ACC112 (cell line): ENCODE measurements around the gene EGFLAM.
A peak's percentile ranks its signal among the peaks of the same experiment; 100 is the strongest.

Source experiments
- H2AFZ ChIP-seq: fragments of 200-600 bp; sonication (generic); one replicate; pipeline ENCODE4 v1.6.0; 2017; ENCODE audit warnings: antibody characterized with exemption, low read length; ENCODE audit not compliant: unreplicated experiment
- H3K27ac ChIP-seq: fragments of 200-600 bp; sonication (generic); 2 replicates; pipeline ENCODE4 v1.5.1; 2014; ENCODE audit warnings: low read depth, mild to moderate bottlenecking, antibody characterized with exemption, low read length, moderate library complexity
- H3K27me3 ChIP-seq: fragments of 200-600 bp; sonication (generic); 2 replicates; pipeline ENCODE4 v1.6.1; 2014; ENCODE audit warnings: mild to moderate bottlenecking, antibody characterized with exemption, low read length, moderate library complexity, mixed read lengths; ENCODE audit not compliant: insufficient read depth
- H3K36me3 ChIP-seq: fragments of 200-600 bp; sonication (generic); 2 replicates; pipeline ENCODE4 v1.6.1; 2016; ENCODE audit warnings: mild to moderate bottlenecking, antibody characterized with exemption, low read length, moderate library complexity, mixed read lengths; ENCODE audit not compliant: insufficient read depth
- H3K4me1 ChIP-seq: fragments of 200-600 bp; sonication (generic); one replicate; pipeline ENCODE4 v1.6.1; 2016; ENCODE audit warnings: low read length, mixed read lengths; ENCODE audit not compliant: insufficient read depth, unreplicated experiment, control insufficient read depth
- H3K4me3 ChIP-seq: fragments of 200-600 bp; sonication (generic); 2 replicates; pipeline ENCODE4 v1.5.1; 2014; ENCODE audit warnings: mild to moderate bottlenecking, low read depth, low read length
- H3K79me2 ChIP-seq: fragments of 200-600 bp; sonication (generic); one replicate; pipeline ENCODE4 v1.6.0; 2016; ENCODE audit warnings: low read length; ENCODE audit not compliant: control insufficient read depth, unreplicated experiment, insufficient read depth

Gene EGFLAM

GRCh38 chr5:38468978-38469706, 210.8 kb downstream of the EGFLAM start:
- Histone ChIP-seq H3K79me2 (no peaks in the 10 kb centered on the region), H3K4me1 (peaks cover 52% of the 10 kb centered on the region), H3K27me3 (no peaks in the 10 kb centered on the region), H2AFZ (no peak overlapping the region), H3K27ac (peak overlapping the region; percentile 92; the same call in 1 of the 2 replicates), H3K36me3 (no peaks in the 10 kb centered on the region), H3K4me3 (no peak overlapping the region)

- Histone ChIP-seq H3K36me3 (no peaks in the 10 kb centered on the region), H3K4me1 (peaks cover 47% of the 10 kb centered on the region), H3K27me3 (no peaks in the 10 kb centered on the region), H3K4me3 (no peak overlapping the region), H2AFZ (no peak overlapping the region), H3K27ac (no peak overlapping the region), H3K79me2 (no peaks in the 10 kb centered on the region)
These were observed 211.4 kb downstream of the EGFLAM start for GRCh38 chr5:38469707-38470267.

- Histone ChIP-seq H3K4me1 (peaks cover 34% of the 10 kb centered on the region), H3K79me2 (no peaks in the 10 kb centered on the region), H3K27me3 (no peaks in the 10 kb centered on the region), H3K4me3 (no peak overlapping the region), H2AFZ (no peak overlapping the region), H3K27ac (no peak overlapping the region), H3K36me3 (no peaks in the 10 kb centered on the region)
These were observed 213.3 kb downstream of the EGFLAM start for GRCh38 chr5:38471709-38472108.

GRCh38 chr5:38472541-38472940, 214.2 kb downstream of the EGFLAM start:
- H3K36me3 ChIP-seq = no peaks in the 10 kb centered on the region
- no peaks in the 10 kb centered on the region for H3K27me3 ChIP-seq
- no peak overlapping the region for H3K27ac ChIP-seq
- peaks cover 25% of the 10 kb centered on the region for H3K4me1 ChIP-seq
- no peak overlapping the region for H2AFZ ChIP-seq
- H3K4me3 ChIP-seq = no peak overlapping the region
- no peaks in the 10 kb centered on the region for H3K79me2 ChIP-seq

GRCh38 chr5:38473008-38473407, 214.6 kb downstream of the EGFLAM start:
- Histone ChIP-seq H2AFZ (no peak overlapping the region), H3K4me1 (peaks cover 21% of the 10 kb centered on the region), H3K79me2 (no peaks in the 10 kb centered on the region), H3K36me3 (no peaks in the 10 kb centered on the region), H3K4me3 (no peak overlapping the region), H3K27ac (no peak overlapping the region), H3K27me3 (no peaks in the 10 kb centered on the region)

GRCh38 chr5:38478166-38478565, 219.8 kb downstream of the EGFLAM start:
- Histone ChIP-seq H3K4me1 (peaks cover 17% of the 10 kb centered on the region), H3K27me3 (no peaks in the 10 kb centered on the region), H3K4me3 (no peak overlapping the region), H3K36me3 (no peaks in the 10 kb centered on the region), H3K27ac (no peak overlapping the region), H2AFZ (no peak overlapping the region), H3K79me2 (no peaks in the 10 kb centered on the region)

- H3K36me3 ChIP-seq = no peaks in the 10 kb centered on the region
- no peak overlapping the region for H3K27ac ChIP-seq
- peaks cover 17% of the 10 kb centered on the region for H3K4me1 ChIP-seq
- no peak overlapping the region for H3K4me3 ChIP-seq
- no peaks in the 10 kb centered on the region for H3K27me3 ChIP-seq
- H3K79me2 ChIP-seq = no peaks in the 10 kb centered on the region
- no peak overlapping the region for H2AFZ ChIP-seq
These were observed 220.5 kb downstream of the EGFLAM start for GRCh38 chr5:38478878-38479277.

- Histone ChIP-seq H3K4me1 (peaks cover 17% of the 10 kb centered on the region), H2AFZ (no peak overlapping the region), H3K4me3 (no peak overlapping the region), H3K36me3 (no peaks in the 10 kb centered on the region), H3K79me2 (no peaks in the 10 kb centered on the region), H3K27me3 (no peaks in the 10 kb centered on the region), H3K27ac (no peak overlapping the region)
These were observed 221.1 kb downstream of the EGFLAM start for GRCh38 chr5:38479315-38479904.

- Histone ChIP-seq H3K27ac (no peak overlapping the region), H2AFZ (no peak overlapping the region), H3K36me3 (peaks cover 5% of the 10 kb centered on the region; the same call in 1 of the 2 replicates), H3K27me3 (no peaks in the 10 kb centered on the region), H3K4me1 (peaks cover 6% of the 10 kb centered on the region), H3K79me2 (no peaks in the 10 kb centered on the region), H3K4me3 (no peak overlapping the region)
These were observed 225.5 kb downstream of the EGFLAM start for GRCh38 chr5:38483805-38484398.

- Histone ChIP-seq H3K79me2 (no peaks in the 10 kb centered on the region), H3K27ac (no peak overlapping the region), H3K4me3 (no peak overlapping the region), H3K36me3 (no peaks in the 10 kb centered on the region), H2AFZ (no peak overlapping the region), H3K4me1 (no peaks in the 10 kb centered on the region), H3K27me3 (no peaks in the 10 kb centered on the region)
These were observed 235.8 kb downstream of the EGFLAM start for GRCh38 chr5:38494175-38494574.
